Prostate gland (tissue), 2 donors: ENCODE data around the gene ERP29.

ENCODE experiments used
- POLR2AphosphoS5 ChIP-seq: sonication (generic); formaldehyde crosslinking; IDR thresholded peaks from one replicate; pipeline ENCODE4 v1.6.1; 2017; ENCODE audit warnings: antibody characterized with exemption
- TF ChIP-seq, protein P1 (sequence below), 4 experiments: fragments of 200-600 bp in 2 of 4; fragments of 450-650 bp in 2 of 4; sonication (generic) in 2 of 4; IDR thresholded peaks; 1 replicate in 3 of 4; 2 replicates in 1 of 4; pipeline ENCODE4 v1.5.1; 2016 to 2019; ENCODE audit warnings: antibody characterized with exemption in 4 of 4, mild to moderate bottlenecking in 2 of 4, moderate library complexity in 2 of 4

DNA sequence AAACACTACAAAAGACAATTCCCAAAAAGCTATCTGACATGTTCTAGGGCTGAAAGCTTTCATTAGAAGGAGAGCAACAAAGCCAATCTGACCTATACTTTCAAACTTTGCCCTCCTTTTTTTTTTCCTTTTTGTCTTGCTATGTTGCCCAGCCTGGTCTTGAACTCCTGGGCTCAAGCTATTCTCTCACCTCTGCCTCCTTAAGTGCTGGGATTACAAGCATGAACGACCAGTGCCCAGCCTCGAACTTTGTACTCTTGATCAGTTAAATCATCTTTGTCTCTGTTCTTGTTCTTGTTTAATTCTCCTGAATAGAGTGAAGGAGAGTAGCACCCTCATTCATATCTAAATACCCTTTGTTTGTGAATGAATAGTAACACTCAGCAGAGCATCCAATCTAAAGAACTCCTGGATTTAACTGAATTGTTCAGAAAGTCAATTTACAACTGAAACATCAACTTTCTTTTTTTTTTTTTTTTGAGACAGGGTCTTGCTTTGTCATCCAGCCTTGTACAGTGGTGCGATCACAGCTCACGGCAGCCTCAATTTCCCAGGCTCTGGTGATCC, 22.1 kb downstream of the ERP29 start:
- TF ChIP-seq, protein P1, sequence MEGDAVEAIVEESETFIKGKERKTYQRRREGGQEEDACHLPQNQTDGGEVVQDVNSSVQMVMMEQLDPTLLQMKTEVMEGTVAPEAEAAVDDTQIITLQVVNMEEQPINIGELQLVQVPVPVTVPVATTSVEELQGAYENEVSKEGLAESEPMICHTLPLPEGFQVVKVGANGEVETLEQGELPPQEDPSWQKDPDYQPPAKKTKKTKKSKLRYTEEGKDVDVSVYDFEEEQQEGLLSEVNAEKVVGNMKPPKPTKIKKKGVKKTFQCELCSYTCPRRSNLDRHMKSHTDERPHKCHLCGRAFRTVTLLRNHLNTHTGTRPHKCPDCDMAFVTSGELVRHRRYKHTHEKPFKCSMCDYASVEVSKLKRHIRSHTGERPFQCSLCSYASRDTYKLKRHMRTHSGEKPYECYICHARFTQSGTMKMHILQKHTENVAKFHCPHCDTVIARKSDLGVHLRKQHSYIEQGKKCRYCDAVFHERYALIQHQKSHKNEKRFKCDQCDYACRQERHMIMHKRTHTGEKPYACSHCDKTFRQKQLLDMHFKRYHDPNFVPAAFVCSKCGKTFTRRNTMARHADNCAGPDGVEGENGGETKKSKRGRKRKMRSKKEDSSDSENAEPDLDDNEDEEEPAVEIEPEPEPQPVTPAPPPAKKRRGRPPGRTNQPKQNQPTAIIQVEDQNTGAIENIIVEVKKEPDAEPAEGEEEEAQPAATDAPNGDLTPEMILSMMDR (IDR thresholded peaks at IDR 0.05): no peak
- no peak for TF ChIP-seq POLR2AphosphoS5
